Ishikawa (cell line): Measurements from ENCODE around the gene PDE7B.

Source experiments
- CEBPB ChIP-seq: IDR thresholded peaks from 2 replicates; pipeline ENCODE4 v1.6.1; 2012
- CREB1 ChIP-seq: IDR thresholded peaks from 2 replicates; pipeline ENCODE4 v1.6.1; 2012; ENCODE audit warnings: low read depth
- EGR1 ChIP-seq: IDR thresholded peaks from 2 replicates; pipeline ENCODE4 v1.6.1; 2012
- EP300 ChIP-seq: IDR thresholded peaks from 2 replicates; pipeline ENCODE4 v1.6.1; 2012; ENCODE audit warnings: borderline replicate concordance
- FOXM1 ChIP-seq: IDR thresholded peaks from 2 replicates; pipeline ENCODE4 v1.6.1; 2012; ENCODE audit warnings: low read depth, borderline replicate concordance
- NFIC ChIP-seq: IDR thresholded peaks from 2 replicates; pipeline ENCODE4 v1.6.1; 2012
- RAD21 ChIP-seq: IDR thresholded peaks from 2 replicates; pipeline ENCODE4 v1.6.1; 2012; ENCODE audit warnings: low read depth
- REST ChIP-seq: IDR thresholded peaks from 2 replicates; pipeline ENCODE4 v1.6.1; 2012; ENCODE audit warnings: low read depth, mild to moderate bottlenecking
- TAF1 ChIP-seq: IDR thresholded peaks from 2 replicates; pipeline ENCODE4 v1.6.1; 2012; ENCODE audit warnings: low read depth, mild to moderate bottlenecking
- TCF12 ChIP-seq: IDR thresholded peaks from 2 replicates; pipeline ENCODE4 v1.6.1; 2012; ENCODE audit warnings: low read depth
- TEAD4 ChIP-seq: IDR thresholded peaks from 2 replicates; pipeline ENCODE4 v1.6.1; 2012
- USF1 ChIP-seq: IDR thresholded peaks from 2 replicates; pipeline ENCODE4 v1.6.1; 2012
- YY1 ChIP-seq: IDR thresholded peaks from 2 replicates; pipeline ENCODE4 v1.6.1; 2012; ENCODE audit warnings: low read depth
- ZBTB7A ChIP-seq: IDR thresholded peaks from 2 replicates; pipeline ENCODE4 v1.6.1; 2012; ENCODE audit warnings: low read depth
- TF ChIP-seq, protein P1 (sequence below): IDR thresholded peaks from 2 replicates; pipeline ENCODE4 v1.6.1; 2012

PDE7B gene

DNA sequence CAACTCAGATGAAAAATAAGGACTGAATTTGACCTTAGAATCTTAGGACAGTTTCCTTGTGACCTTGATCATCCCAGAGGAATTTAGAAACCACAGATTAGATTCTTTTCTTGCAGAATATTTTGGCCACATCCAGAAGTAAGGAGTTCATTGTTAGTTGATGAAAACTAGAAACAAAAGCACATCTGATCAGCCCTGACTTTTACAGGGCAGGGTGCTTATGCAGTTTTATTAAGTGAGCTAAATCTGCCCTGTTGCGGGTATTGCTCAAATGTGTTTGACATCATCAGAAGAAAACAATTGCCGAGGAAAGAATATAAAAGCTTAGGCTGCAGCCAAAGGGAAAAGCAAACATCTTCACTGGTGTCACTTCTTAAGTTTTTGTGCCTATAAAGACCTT is 297.8 kb downstream of the PDE7B start:
- no peak for TF ChIP-seq FOXM1
- TF ChIP-seq USF1: no peak
- no peak for TF ChIP-seq TAF1
- TF ChIP-seq TCF12: no peak
- no peak for TF ChIP-seq ZBTB7A
- TF ChIP-seq, protein P1, sequence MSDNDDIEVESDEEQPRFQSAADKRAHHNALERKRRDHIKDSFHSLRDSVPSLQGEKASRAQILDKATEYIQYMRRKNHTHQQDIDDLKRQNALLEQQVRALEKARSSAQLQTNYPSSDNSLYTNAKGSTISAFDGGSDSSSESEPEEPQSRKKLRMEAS: no peak
- TF ChIP-seq REST: no peak
- no peak for TF ChIP-seq CREB1
- no peak for TF ChIP-seq CEBPB
- TF ChIP-seq RAD21: no peak

DNA sequence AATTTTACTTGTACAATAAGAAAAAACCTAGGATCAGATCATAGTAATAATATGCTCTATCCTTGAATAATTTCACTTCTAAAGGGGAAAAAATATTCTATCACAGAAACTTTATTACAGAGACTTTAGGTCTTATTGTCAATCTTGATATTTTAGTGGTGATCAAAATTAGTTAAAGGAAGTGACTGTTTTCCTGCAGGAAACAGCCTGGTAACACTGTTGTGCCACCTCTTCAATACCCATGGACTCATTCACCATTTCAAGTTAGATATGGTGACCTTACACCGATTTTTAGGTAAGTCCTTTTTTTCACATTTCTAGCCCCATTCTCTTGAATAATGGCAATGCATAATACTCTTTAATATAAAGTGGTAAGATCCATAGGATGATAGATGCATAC is 299.5 kb downstream of the PDE7B start:
- TF ChIP-seq ZBTB7A: no peak
- no peak for TF ChIP-seq YY1
- TF ChIP-seq CEBPB: no peak
- TF ChIP-seq USF1: no peak
- TF ChIP-seq EP300: no peak
- TF ChIP-seq EGR1: no peak
- TF ChIP-seq, protein P1: no peak
- no peak for TF ChIP-seq CREB1

- TF ChIP-seq EGR1 (no peak), TAF1 (no peak), REST (no peak), ZBTB7A (no peak), RAD21 (no peak), CREB1 (no peak), YY1 (no peak)
- TF ChIP-seq, protein P1: no peak
These were observed 302.3 kb downstream of the PDE7B start for GRCh38 chr6:136153707-136154375.

DNA sequence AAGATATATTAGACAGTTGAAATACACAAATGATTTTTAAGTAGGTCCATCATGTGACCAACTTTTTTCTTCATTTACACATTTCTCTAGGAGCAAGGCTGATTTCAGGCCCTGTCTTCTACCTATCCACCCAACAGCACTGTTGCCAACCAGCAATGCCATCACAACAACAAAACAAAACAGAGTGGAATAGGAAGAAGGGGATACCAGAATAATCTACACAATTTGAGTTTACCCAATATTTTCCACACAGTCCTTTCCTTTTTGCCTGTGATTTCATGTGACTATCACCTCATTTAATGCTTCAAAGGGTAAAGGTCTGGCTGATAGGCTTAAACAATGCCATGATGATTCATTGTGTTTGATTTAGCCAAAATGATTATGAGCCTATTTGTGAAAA is 303.7 kb downstream of the PDE7B start:
- no peak for TF ChIP-seq NFIC

- TF ChIP-seq FOXM1 (no peak), EP300 (no peak), TCF12 (no peak), NFIC (no peak), EGR1 (no peak), ZBTB7A (no peak), REST (no peak), CEBPB (no peak), YY1 (no peak), CREB1 (no peak), RAD21 (no peak), USF1 (no peak), TEAD4 (no peak), TAF1 (no peak)
- TF ChIP-seq, protein P1: no peak
These were observed 306.2 kb downstream of the PDE7B start for GRCh38 chr6:136157743-136158142.
